Progenitor cell of endocrine pancreas (in vitro differentiated cells): ENCODE results near the gene CHTF8. TPM values are rescaled to one million over a fixed set of nuclear protein-coding genes. Genes with fewer than 3 reads are reported as not detected.
A peak's percentile ranks its signal among the peaks of the same experiment; 100 is the strongest.

Experiments used
- DNase-seq: peaks from one replicate; pipeline ENCODE4 v3.0.0; 2021; ENCODE audit warnings: low spot score; ENCODE audit not compliant: unreplicated experiment
- H3K27ac Mint-ChIP-seq: 2 replicates; pipeline ENCODE4 v1.8.0; 2021; ENCODE audit warnings: mild to moderate bottlenecking, moderate library complexity, mixed read lengths
- H3K27me3 Mint-ChIP-seq: 2 replicates; pipeline ENCODE4 v1.8.0; 2021; ENCODE audit warnings: mixed read lengths
- H3K36me3 Mint-ChIP-seq: 2 replicates; pipeline ENCODE4 v1.8.0; 2022; ENCODE audit warnings: mixed read lengths; ENCODE audit not compliant: insufficient read depth
- H3K4me1 Mint-ChIP-seq: 2 replicates; pipeline ENCODE4 v1.8.0; 2021; ENCODE audit warnings: low read depth, mixed read lengths
- H3K4me3 Mint-ChIP-seq: 2 replicates; pipeline ENCODE4 v1.8.0; 2021; ENCODE audit warnings: low read depth, mild to moderate bottlenecking, moderate library complexity, mixed read lengths
- H3K9me3 Mint-ChIP-seq: 2 replicates; pipeline ENCODE4 v1.8.0; 2021; ENCODE audit warnings: low read depth, mixed read lengths
- CTCF ChIP-seq: fragments of 200-600 bp; sonication (generic); IDR thresholded peaks from one replicate; pipeline ENCODE4 v1.5.0; 2021; ENCODE audit warnings: antibody characterized with exemption, mild to moderate bottlenecking; ENCODE audit not compliant: unreplicated experiment
- total RNA-seq: library from RNA; stranded (reverse); gene quantifications from 2 replicates; pipeline ENCODE4 v1.2.1, GENCODE V29; 2021

CHTF8 gene
- total RNA-seq, 1 donor from 2014 or later: 117 TPM

- H3K36me3 Mint-ChIP-seq: peaks cover 3% of the 10 kb centered on the region
- TF ChIP-seq CTCF: no peak
- H3K27me3 Mint-ChIP-seq: no peaks in the 10 kb centered on the region
- H3K4me3 Mint-ChIP-seq: no peak overlapping the region
- H3K4me1 Mint-ChIP-seq: peaks cover 15% of the 10 kb centered on the region
- peak overlapping the region; percentile 65 for H3K27ac Mint-ChIP-seq
- DNase-seq: no peak
- no peaks in the 10 kb centered on the region for H3K9me3 Mint-ChIP-seq
These were observed 43.7 kb downstream of the CHTF8 start for GRCh38 chr16:69088684-69089083.

GRCh38 chr16:69087161-69087581 is 45.2 kb downstream of the CHTF8 start:
- H3K27me3 Mint-ChIP-seq: no peaks in the 10 kb centered on the region
- TF ChIP-seq CTCF: no peak
- H3K36me3 Mint-ChIP-seq: peaks cover 3% of the 10 kb centered on the region
- DNase-seq: no peak
- H3K9me3 Mint-ChIP-seq: no peaks in the 10 kb centered on the region
- no peak overlapping the region for H3K4me3 Mint-ChIP-seq
- peak overlapping the region; percentile 75 for H3K27ac Mint-ChIP-seq
- peaks cover 15% of the 10 kb centered on the region for H3K4me1 Mint-ChIP-seq

- H3K4me1 Mint-ChIP-seq: peaks cover 15% of the 10 kb centered on the region
- no peaks in the 10 kb centered on the region for H3K27me3 Mint-ChIP-seq
- H3K36me3 Mint-ChIP-seq: peaks cover 3% of the 10 kb centered on the region
- no peak for DNase-seq
- no peak overlapping the region for H3K27ac Mint-ChIP-seq
- H3K4me3 Mint-ChIP-seq: no peak overlapping the region
- no peaks in the 10 kb centered on the region for H3K9me3 Mint-ChIP-seq
- no peak for TF ChIP-seq CTCF
These were observed 47.2 kb downstream of the CHTF8 start for GRCh38 chr16:69085032-69085695.

- no peaks in the 10 kb centered on the region for H3K9me3 Mint-ChIP-seq
- H3K4me1 Mint-ChIP-seq: peaks cover 9% of the 10 kb centered on the region
- DNase-seq: no peak
- H3K27ac Mint-ChIP-seq: no peak overlapping the region
- no peak overlapping the region for H3K4me3 Mint-ChIP-seq
- H3K36me3 Mint-ChIP-seq: peaks cover 3% of the 10 kb centered on the region
- no peak for TF ChIP-seq CTCF
- H3K27me3 Mint-ChIP-seq: no peaks in the 10 kb centered on the region
These were observed 48.1 kb downstream of the CHTF8 start for GRCh38 chr16:69084289-69084688.

GRCh38 chr16:69083306-69083941 is 49.0 kb downstream of the CHTF8 start:
- DNase-seq: no peak
- H3K27me3 Mint-ChIP-seq: no peaks in the 10 kb centered on the region
- peaks cover 1% of the 10 kb centered on the region for H3K4me1 Mint-ChIP-seq
- H3K27ac Mint-ChIP-seq: no peak overlapping the region
- H3K4me3 Mint-ChIP-seq: no peak overlapping the region
- no peak for TF ChIP-seq CTCF
- H3K36me3 Mint-ChIP-seq: peaks cover 3% of the 10 kb centered on the region
- H3K9me3 Mint-ChIP-seq: no peaks in the 10 kb centered on the region
